Activated CD8-positive, alpha-beta T cell treated with anti-CD3 and anti-CD28 coated beads, Interleukin-2, amount 10 ng/mL, durations not matched to agents 7 days and 5 days (primary cell): Measurements from ENCODE around the gene SUFU. TPM values are rescaled to one million over a fixed set of nuclear protein-coding genes. Genes with fewer than 3 reads are reported as not detected.

Experiments used
- ATAC-seq: fragments of 150-1000 bp; cut with Tn5 transposase; one replicate; pipeline ENCODE4 v1.10.0; 2021; ENCODE audit warnings: moderate library complexity
- CTCF ChIA-PET: fragments of 350-600 bp; sonication (Branson Sonifier 250); formaldehyde crosslinking; loops from one replicate; lab custom pipeline; 2021; ENCODE audit warnings: antibody characterized with exemption; lab: Charles Lee
- POLR2A ChIA-PET: fragments of 350-600 bp; sonication (Branson Sonifier 250); formaldehyde crosslinking; loops from one replicate; lab custom pipeline; 2021; ENCODE audit warnings: antibody characterized with exemption; lab: Charles Lee
- DNase-seq: peaks from one replicate; pipeline ENCODE4 v3.0.0-alpha.2; 2020
- H3K27ac Mint-ChIP-seq: one replicate; pipeline ENCODE4 v1.8.0; 2021; ENCODE audit warnings: mild to moderate bottlenecking, mixed read lengths
- H3K27me3 Mint-ChIP-seq: one replicate; pipeline ENCODE4 v1.8.0; 2021; ENCODE audit warnings: low read depth, mixed read lengths
- H3K36me3 Mint-ChIP-seq: one replicate; pipeline ENCODE4 v1.8.0; 2021; ENCODE audit warnings: low read depth, mixed read lengths
- H3K4me1 Mint-ChIP-seq: one replicate; pipeline ENCODE4 v1.8.0; 2021; ENCODE audit warnings: low read depth, mixed read lengths
- H3K4me3 Mint-ChIP-seq: one replicate; pipeline ENCODE4 v1.8.0; 2021; ENCODE audit warnings: mild to moderate bottlenecking, mixed read lengths
- H3K9me3 Mint-ChIP-seq: one replicate; pipeline ENCODE4 v1.8.0; 2022; ENCODE audit warnings: mixed read lengths; ENCODE audit not compliant: insufficient read depth
- total RNA-seq, 2 experiments: library from RNA; stranded (reverse); gene quantifications; one replicate each; pipeline ENCODE4 v1.2.3, GENCODE V29; 2021

Gene SUFU
- total RNA-seq, 2 experiments from 2014 or later = 10.6 to 12.0 TPM

DNA sequence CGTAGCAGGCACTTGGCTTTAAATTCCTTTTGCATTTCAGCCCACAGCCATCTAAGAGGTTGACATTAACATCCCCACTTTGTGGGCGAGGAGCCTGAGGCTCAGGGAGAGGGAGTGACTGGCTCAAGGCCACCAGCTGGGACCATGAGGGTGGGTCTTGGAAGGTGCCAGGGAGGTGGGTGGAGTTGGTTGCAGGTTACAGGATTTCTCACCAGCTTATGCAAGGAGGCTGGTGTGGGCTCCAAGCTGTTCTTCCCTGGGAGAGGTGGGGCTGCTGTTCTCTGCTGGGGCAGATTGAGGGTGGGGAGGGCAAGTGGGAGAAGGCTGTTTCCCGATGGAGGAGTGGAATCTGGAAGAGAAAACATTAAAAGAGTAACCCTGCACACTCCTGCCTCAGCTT lies 38.3 kb upstream of the SUFU start:
- ChIA-PET POLR2A (interaction anchor here (1.2 kb wide), 1 partner anchor 14 kb away, joined by 3 read pairs; the partner anchor contains the start of gene C10orf95), CTCF (interaction anchor here (1.1 to 3.4 kb wide), 3 partner anchors 13 to 234 kb away, joined by 4 to 11 read pairs (median 6); no protein-coding TSS in a partner anchor)
- H3K27me3 Mint-ChIP-seq = no peaks in the 10 kb centered on the region
- no peak for DNase-seq
- peaks cover 7% of the 10 kb centered on the region for H3K36me3 Mint-ChIP-seq
- ATAC-seq = no peak
- H3K27ac Mint-ChIP-seq = no peak overlapping the region
- no peak overlapping the region for H3K4me3 Mint-ChIP-seq
- no peaks in the 10 kb centered on the region for H3K9me3 Mint-ChIP-seq
- peaks cover 37% of the 10 kb centered on the region for H3K4me1 Mint-ChIP-seq

- H3K27ac Mint-ChIP-seq = no peak overlapping the region
- ChIA-PET CTCF (interaction anchor here (1.0 kb wide), 1 partner anchor 11 kb away, joined by 3 read pairs; no protein-coding TSS in a partner anchor), POLR2A (no interaction called here)
- H3K4me1 Mint-ChIP-seq = peaks cover 18% of the 10 kb centered on the region
- peaks cover 9% of the 10 kb centered on the region for H3K36me3 Mint-ChIP-seq
- DNase-seq = no peak
- no peaks in the 10 kb centered on the region for H3K9me3 Mint-ChIP-seq
- no peak overlapping the region for H3K4me3 Mint-ChIP-seq
- no peaks in the 10 kb centered on the region for H3K27me3 Mint-ChIP-seq
- no peak for ATAC-seq
These were observed 36.5 kb upstream of the SUFU start for GRCh38 chr10:102467318-102467717.

DNA sequence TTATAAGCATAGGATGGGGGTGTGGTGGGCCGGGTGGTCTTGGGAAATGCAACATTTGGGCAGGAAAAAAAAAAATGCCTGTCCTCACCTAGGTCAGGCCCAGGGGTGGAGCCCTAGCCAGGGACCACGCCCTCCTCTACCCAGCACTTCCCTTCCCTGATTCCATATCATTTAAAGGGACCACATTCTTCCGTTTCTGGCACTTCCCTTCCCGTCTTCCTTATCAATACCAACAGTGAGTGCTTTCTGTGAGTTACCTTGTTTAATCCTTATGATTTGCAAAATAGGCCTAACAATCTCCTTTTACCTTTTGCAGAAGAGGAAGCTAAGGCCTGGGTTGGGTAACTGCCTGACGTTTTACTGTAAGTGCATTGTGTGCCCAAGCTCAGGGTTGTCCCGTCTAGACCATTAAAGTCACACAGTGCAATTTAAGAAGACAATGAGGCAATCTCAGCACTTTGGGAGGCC lies 35.8 kb upstream of the SUFU start:
- Mint-ChIP-seq H3K27ac (no peak overlapping the region), H3K27me3 (no peaks in the 10 kb centered on the region), H3K36me3 (peaks cover 12% of the 10 kb centered on the region), H3K4me3 (no peak overlapping the region), H3K9me3 (no peaks in the 10 kb centered on the region), H3K4me1 (peaks cover 17% of the 10 kb centered on the region)
- ATAC-seq (no peak), DNase-seq (no peak)
- ChIA-PET POLR2A (no interaction called here), CTCF (interaction anchor here (1.0 to 1.5 kb wide), 3 partner anchors 10 to 116 kb away, joined by 3 to 8 read pairs (median 5); no protein-coding TSS in a partner anchor)

GRCh38 chr10:102468683-102469082 lies 35.1 kb upstream of the SUFU start:
- DNase-seq (no peak), ATAC-seq (no peak)
- Mint-ChIP-seq H3K27me3 (no peaks in the 10 kb centered on the region), H3K4me3 (no peak overlapping the region), H3K4me1 (peaks cover 20% of the 10 kb centered on the region), H3K36me3 (peaks cover 18% of the 10 kb centered on the region), H3K9me3 (no peaks in the 10 kb centered on the region), H3K27ac (no peak overlapping the region)
- CTCF ChIA-PET = interaction anchor here (0.8 to 1.5 kb wide), 3 partner anchors 10 to 299 kb away, joined by 3 to 8 read pairs (median 5); no protein-coding TSS in a partner anchor
- POLR2A ChIA-PET = interaction anchor here (0.6 kb wide), 1 partner anchor 43 kb away, joined by 3 read pairs; no protein-coding TSS in a partner anchor

DNA sequence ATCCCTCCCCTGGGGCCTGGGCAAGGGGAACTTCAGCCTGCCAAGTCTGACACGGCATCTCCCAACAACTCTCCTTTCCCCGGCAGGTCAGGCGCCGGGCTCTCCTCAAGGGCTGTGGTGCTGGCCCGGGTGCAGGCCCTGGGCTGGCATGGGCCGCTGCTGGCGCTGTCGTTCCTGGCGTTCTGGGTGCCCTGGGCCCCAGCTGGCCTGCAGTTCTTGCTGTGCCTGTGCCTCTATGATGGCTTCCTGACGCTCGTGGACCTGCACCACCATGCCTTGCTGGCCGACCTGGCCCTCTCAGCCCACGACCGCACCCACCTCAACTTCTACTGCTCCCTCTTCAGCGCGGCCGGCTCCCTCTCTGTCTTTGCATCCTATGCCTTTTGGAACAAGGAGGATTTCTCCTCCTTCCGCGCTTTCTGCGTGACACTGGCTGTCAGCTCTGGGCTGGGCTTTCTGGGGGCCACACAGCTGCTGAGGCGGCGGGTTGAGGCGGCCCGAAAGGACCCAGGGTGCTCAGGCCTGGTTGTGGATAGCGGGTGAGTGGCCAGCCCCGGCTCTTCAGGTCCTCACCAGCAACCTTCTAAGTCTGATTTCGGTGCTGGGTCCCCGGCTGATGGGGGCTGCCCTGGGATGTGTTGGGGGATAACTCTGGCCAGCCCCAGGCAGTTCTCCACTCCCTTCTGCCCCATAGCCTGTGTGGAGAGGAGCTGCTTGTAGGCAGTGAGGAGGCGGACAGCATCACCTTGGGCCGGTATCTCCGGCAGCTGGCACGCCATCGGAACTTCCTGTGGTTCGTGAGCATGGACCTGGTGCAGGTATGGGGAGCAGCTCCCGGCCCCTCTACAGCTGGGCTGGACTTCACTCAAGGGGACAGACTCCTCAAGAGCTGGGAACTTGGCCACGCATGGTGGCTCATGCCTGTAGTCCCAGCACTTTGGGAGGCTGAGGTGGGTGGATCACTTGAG lies 32.9 kb upstream of the SUFU start:
- no peaks in the 10 kb centered on the region for H3K9me3 Mint-ChIP-seq
- peaks cover 23% of the 10 kb centered on the region for H3K4me1 Mint-ChIP-seq
- H3K4me3 Mint-ChIP-seq = no peak overlapping the region
- ATAC-seq (no peak), DNase-seq (no peak)
- ChIA-PET POLR2A (interaction anchor here (0.7 to 1.0 kb wide), 3 partner anchors 8 to 50 kb away, joined by 3 to 4 read pairs (median 3); partner anchors contain the start of gene FBXL15), CTCF (interaction anchor here (0.5 to 1.5 kb wide), 2 partner anchors 72 to 1932 kb away, joined by 3 to 4 read pairs; no protein-coding TSS in a partner anchor)
- H3K27ac Mint-ChIP-seq = no peak overlapping the region
- H3K27me3 Mint-ChIP-seq = no peaks in the 10 kb centered on the region
- H3K36me3 Mint-ChIP-seq = peaks cover 22% of the 10 kb centered on the region

- H3K4me1 Mint-ChIP-seq = peaks cover 31% of the 10 kb centered on the region
- H3K4me3 Mint-ChIP-seq = no peak overlapping the region
- ChIA-PET POLR2A (interaction anchor here (0.8 to 1.2 kb wide), 6 partner anchors 10 to 52 kb away, joined by 3 to 8 read pairs (median 4); partner anchors contain the start of gene C10orf95), CTCF (interaction anchor here (0.8 to 2.2 kb wide), 5 partner anchors 12 to 244 kb away, joined by 3 to 5 read pairs (median 3); partner anchors contain the start of gene SUFU)
- H3K27me3 Mint-ChIP-seq = no peaks in the 10 kb centered on the region
- peak; percentile 72 for ATAC-seq
- DNase-seq = peak; percentile 52
- H3K9me3 Mint-ChIP-seq = no peaks in the 10 kb centered on the region
- H3K27ac Mint-ChIP-seq = peak overlapping the region; percentile 90
- H3K36me3 Mint-ChIP-seq = peaks cover 24% of the 10 kb centered on the region
These were observed 30.1 kb upstream of the SUFU start for GRCh38 chr10:102473445-102474331.

DNA sequence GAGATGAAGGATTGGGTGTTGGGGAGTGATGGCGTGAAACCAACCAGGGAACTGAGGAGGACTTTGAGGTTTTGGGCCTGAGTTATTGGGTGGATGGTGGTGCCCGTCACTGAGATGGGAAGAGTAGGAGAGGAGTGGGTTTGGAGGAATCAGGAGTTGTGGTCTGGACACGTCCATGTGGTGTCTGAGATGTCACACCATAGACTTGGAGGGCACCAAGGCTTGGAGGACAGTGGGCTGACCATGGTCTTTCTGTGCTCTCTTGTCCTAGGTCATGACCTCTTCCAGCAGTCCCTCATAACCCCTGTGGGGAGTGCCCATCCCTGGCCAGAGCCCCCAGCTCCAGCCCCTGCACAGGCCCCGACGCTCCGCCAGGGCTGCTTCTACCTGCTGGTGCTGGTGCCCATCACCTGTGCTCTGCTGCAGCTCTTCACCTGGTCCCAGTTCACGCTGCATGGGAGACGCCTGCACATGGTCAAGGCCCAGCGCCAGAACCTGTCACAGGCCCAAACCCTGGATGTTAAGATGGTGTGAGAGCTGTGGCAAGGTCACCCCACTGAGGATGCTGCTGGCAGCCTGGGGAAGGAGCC lies 28.2 kb upstream of the SUFU start:
- H3K4me1 Mint-ChIP-seq = peaks cover 29% of the 10 kb centered on the region
- POLR2A ChIA-PET = interaction anchor here (1.4 kb wide), 1 partner anchor 25 kb away, joined by 9 read pairs; the partner anchor contains the start of gene C10orf95
- H3K36me3 Mint-ChIP-seq = peaks cover 32% of the 10 kb centered on the region
- no peaks in the 10 kb centered on the region for H3K9me3 Mint-ChIP-seq
- H3K27ac Mint-ChIP-seq = peak overlapping the region; percentile 41
- no peak overlapping the region for H3K4me3 Mint-ChIP-seq
- ATAC-seq (no peak), DNase-seq (no peak)
- H3K27me3 Mint-ChIP-seq = no peaks in the 10 kb centered on the region
- CTCF ChIA-PET = interaction anchor here (1.2 to 3.9 kb wide), 6 partner anchors 14 to 246 kb away, joined by 3 to 19 read pairs (median 6); partner anchors contain the start of gene ACTR1A

DNA sequence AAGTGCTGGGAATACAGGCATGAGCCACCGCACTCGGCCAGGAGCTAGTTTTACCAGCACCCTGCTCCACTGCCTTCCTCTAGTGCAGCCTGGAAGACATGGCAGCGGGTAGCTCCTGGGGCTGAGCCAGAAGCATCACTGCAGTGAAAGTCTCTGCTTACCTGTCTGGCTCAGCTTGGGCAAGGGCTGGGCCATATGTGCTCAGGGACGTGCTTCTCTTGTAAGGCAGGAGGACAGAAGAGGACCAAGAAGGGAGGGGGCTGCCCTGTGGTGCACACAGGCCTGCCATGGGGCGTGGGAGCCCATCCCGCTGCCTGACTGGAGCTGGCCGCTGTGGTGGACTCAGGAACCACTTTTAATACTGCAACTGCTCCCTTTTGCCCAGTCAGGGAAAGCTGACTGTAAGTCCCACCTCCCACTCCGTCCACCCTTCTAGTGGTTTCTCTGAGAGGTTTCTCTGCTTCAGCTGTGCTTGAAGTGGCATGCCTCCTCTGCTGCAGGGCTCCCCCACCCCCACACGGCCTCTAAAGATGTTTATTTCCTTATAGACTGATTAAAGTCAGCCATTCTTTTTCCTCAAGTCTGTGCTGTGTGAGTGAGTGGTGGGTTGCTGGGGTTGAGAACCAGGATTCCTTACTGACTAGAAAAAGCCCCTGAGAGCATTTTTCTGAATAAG lies 27.2 kb upstream of the SUFU start:
- peak; percentile 33 for DNase-seq
- ATAC-seq = no peak
- Mint-ChIP-seq H3K4me1 (peaks cover 29% of the 10 kb centered on the region), H3K36me3 (peaks cover 37% of the 10 kb centered on the region), H3K9me3 (no peaks in the 10 kb centered on the region), H3K4me3 (no peak overlapping the region), H3K27ac (peak overlapping the region; percentile 72), H3K27me3 (no peaks in the 10 kb centered on the region)
- POLR2A ChIA-PET = interaction anchor here (1.0 to 1.4 kb wide), 2 partner anchors 15 to 26 kb away, joined by 4 to 9 read pairs; partner anchors contain the start of gene C10orf95
- CTCF ChIA-PET = interaction anchor here (0.6 to 3.9 kb wide), 7 partner anchors 15 to 247 kb away, joined by 3 to 19 read pairs (median 5); no protein-coding TSS in a partner anchor

GRCh38 chr10:102479651-102480050 lies 24.1 kb upstream of the SUFU start:
- Mint-ChIP-seq H3K27me3 (no peaks in the 10 kb centered on the region), H3K27ac (peak overlapping the region; percentile 20), H3K9me3 (no peaks in the 10 kb centered on the region), H3K4me3 (no peak overlapping the region), H3K36me3 (peaks cover 51% of the 10 kb centered on the region), H3K4me1 (peaks cover 16% of the 10 kb centered on the region)
- no peak for ATAC-seq
- POLR2A ChIA-PET = interaction anchor here (0.6 to 1.5 kb wide), 3 partner anchors 81 to 358 kb away, joined by 3 to 4 read pairs (median 4); no protein-coding TSS in a partner anchor
- no peak for DNase-seq
- CTCF ChIA-PET = interaction anchor here (0.7 to 3.9 kb wide), 29 partner anchors 18 to 319 kb away, joined by 3 to 30 read pairs (median 6); partner anchors contain the start of genes C10orf95, CUEDC2, FBXL15 and NFKB2

DNA sequence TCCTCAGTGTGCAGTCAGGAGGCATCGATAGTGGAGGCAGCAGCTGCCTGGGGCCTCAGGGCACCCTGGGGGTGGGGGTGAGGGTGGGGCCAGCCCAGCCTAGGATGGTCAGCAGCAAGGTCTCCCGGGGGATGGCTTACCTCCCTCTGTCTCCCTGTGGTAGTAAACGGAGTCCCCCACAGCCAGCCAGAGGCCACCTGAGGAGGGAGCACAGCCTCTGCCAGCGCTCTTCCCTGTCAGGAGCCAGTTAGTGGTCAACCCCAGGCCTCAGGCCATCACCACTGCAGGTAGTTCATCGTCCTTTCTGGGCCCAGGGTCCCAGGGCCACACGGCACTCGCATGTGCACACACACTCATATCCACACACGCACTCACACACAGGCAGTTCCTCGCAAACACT lies 23.4 kb upstream of the SUFU start:
- no peaks in the 10 kb centered on the region for H3K27me3 Mint-ChIP-seq
- H3K4me3 Mint-ChIP-seq = no peak overlapping the region
- H3K4me1 Mint-ChIP-seq = peaks cover 13% of the 10 kb centered on the region
- DNase-seq = no peak
- ChIA-PET POLR2A (interaction anchor here (0.6 kb wide), 1 partner anchor 359 kb away, joined by 3 read pairs; no protein-coding TSS in a partner anchor), CTCF (interaction anchor here (1.2 to 3.0 kb wide), 12 partner anchors 18 to 253 kb away, joined by 3 to 30 read pairs (median 10); partner anchors contain the start of genes CUEDC2 and FBXL15)
- no peak overlapping the region for H3K27ac Mint-ChIP-seq
- no peaks in the 10 kb centered on the region for H3K9me3 Mint-ChIP-seq
- peaks cover 50% of the 10 kb centered on the region for H3K36me3 Mint-ChIP-seq
- ATAC-seq = no peak
